NCI-H526 (cell line): ENCODE results near the gene IQGAP1.
"Not testable (repeated sequence)": the region's sequence is repeated elsewhere in the genome, so short reads cannot be mapped to it uniquely, and the experiment has no call there.

ENCODE experiments used
- DNase-seq, 2 experiments: peaks; one replicate each; lab custom pipeline; 2025; lab: John Stamatoyannopoulos, UW

The IQGAP1 gene

GRCh38 chr15:90489514-90489913 is 101.5 kb downstream of the IQGAP1 start:
- DNase-seq, result no peak

- DNase-seq, result no peak
Measured at GRCh38 chr15:90489944-90490343, 101.9 kb downstream of the IQGAP1 start.

GRCh38 chr15:90493647-90494046 is 105.6 kb downstream of the IQGAP1 start:
- no peak for DNase-seq

- DNase-seq, result no peak
Measured at GRCh38 chr15:90495067-90495466, 107.0 kb downstream of the IQGAP1 start.

- DNase-seq, result no peak
Measured at GRCh38 chr15:90496791-90497190, 108.7 kb downstream of the IQGAP1 start.

- no peak for DNase-seq
Measured at GRCh38 chr15:90497376-90497775, 109.3 kb downstream of the IQGAP1 start.

- peak in 1 of 2 experiments; percentile 7 for DNase-seq
Measured at GRCh38 chr15:90497912-90498311, 109.9 kb downstream of the IQGAP1 start.

GRCh38 chr15:90500171-90500570 is 112.1 kb downstream of the IQGAP1 start:
- DNase-seq, result no peak

- no peak for DNase-seq
Measured at GRCh38 chr15:90501898-90502297, 113.9 kb downstream of the IQGAP1 start.

- not testable (repeated sequence) for DNase-seq
Measured at GRCh38 chr15:90510781-90511180, 122.7 kb downstream of the IQGAP1 start.

GRCh38 chr15:90511211-90511618 is 123.2 kb downstream of the IQGAP1 start:
- DNase-seq, result not testable (repeated sequence)

GRCh38 chr15:90512276-90512675 is 124.2 kb downstream of the IQGAP1 start:
- no peak for DNase-seq

GRCh38 chr15:90512981-90513380 is 124.9 kb downstream of the IQGAP1 start:
- no peak for DNase-seq

- DNase-seq, result no peak
Measured at GRCh38 chr15:90513448-90513847, 125.4 kb downstream of the IQGAP1 start.

- not testable (repeated sequence) for DNase-seq
Measured at GRCh38 chr15:90513893-90514292, 125.9 kb downstream of the IQGAP1 start.

GRCh38 chr15:90519688-90520087 is 131.6 kb downstream of the IQGAP1 start:
- no peak for DNase-seq

GRCh38 chr15:90520365-90520764 is 132.3 kb downstream of the IQGAP1 start:
- no peak for DNase-seq

- no peak for DNase-seq
Measured at GRCh38 chr15:90523373-90523772, 135.3 kb downstream of the IQGAP1 start.

GRCh38 chr15:90524018-90524803 is 136.2 kb downstream of the IQGAP1 start:
- not testable (repeated sequence) for DNase-seq

GRCh38 chr15:90529011-90529370 is 140.9 kb downstream of the IQGAP1 start:
- DNase-seq, result peak; percentile 6 to 56

GRCh38 chr15:90529371-90530249 is 141.6 kb downstream of the IQGAP1 start, which contains the start of gene CRTC3:
Gene CRTC3, plus strand, starts transcription at chr15:90529923. Its CDS starts 149 bp downstream, at chr15:90530072.
- peak in 1 of 2 experiments; percentile 79 for DNase-seq

- peak; percentile 47 to 67 for DNase-seq
Measured at GRCh38 chr15:90530250-90531051, 142.4 kb downstream of the IQGAP1 start.
